PC-9 (cell line): ENCODE measurements around the gene PCDH15.

Experiments used
- EZH2 ChIP-seq: fragments of 200-600 bp; sonication (generic); IDR thresholded peaks from 2 replicates; pipeline ENCODE4 v1.8.0; 2017; ENCODE audit warnings: antibody characterized with exemption, low read depth
- TF ChIP-seq, protein P1 (sequence below): fragments of 200-600 bp; sonication (generic); conservative IDR thresholded peaks from 2 replicates; pipeline ENCODE4 v1.6.1; 2017; ENCODE audit warnings: mixed run types, antibody characterized with exemption, mild to moderate bottlenecking, moderate library complexity

DNA sequence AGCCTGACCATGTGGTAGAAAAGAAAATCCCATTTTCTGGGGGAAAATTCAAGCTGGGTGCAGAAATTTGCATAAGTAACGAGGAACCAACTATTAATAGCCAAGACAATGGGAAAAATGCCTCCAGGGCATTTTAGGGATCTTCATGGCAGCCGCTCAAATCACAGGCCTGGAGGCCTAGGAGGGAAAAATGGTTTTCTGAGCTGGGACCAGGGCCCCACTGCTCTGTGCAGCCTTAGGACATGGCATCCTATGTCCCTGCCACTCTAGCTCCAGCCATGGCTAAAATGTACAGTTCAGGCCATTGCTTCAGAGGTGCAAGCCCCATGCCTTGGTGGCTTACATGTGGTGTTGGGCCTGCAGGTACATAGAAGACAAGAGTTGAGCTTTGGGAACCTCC, 459.0 kb downstream of the PCDH15 start:
- TF ChIP-seq, protein P1, sequence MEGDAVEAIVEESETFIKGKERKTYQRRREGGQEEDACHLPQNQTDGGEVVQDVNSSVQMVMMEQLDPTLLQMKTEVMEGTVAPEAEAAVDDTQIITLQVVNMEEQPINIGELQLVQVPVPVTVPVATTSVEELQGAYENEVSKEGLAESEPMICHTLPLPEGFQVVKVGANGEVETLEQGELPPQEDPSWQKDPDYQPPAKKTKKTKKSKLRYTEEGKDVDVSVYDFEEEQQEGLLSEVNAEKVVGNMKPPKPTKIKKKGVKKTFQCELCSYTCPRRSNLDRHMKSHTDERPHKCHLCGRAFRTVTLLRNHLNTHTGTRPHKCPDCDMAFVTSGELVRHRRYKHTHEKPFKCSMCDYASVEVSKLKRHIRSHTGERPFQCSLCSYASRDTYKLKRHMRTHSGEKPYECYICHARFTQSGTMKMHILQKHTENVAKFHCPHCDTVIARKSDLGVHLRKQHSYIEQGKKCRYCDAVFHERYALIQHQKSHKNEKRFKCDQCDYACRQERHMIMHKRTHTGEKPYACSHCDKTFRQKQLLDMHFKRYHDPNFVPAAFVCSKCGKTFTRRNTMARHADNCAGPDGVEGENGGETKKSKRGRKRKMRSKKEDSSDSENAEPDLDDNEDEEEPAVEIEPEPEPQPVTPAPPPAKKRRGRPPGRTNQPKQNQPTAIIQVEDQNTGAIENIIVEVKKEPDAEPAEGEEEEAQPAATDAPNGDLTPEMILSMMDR, result no peak
- TF ChIP-seq EZH2, result no peak
